Fibroblast of villous mesenchyme (primary cell): ENCODE results near the gene MEF2C. TPM values are rescaled to one million over a fixed set of nuclear protein-coding genes. Genes with fewer than 3 reads are reported as not detected.
"Not testable (repeated sequence)": the region's sequence is repeated elsewhere in the genome, so short reads cannot be mapped to it uniquely, and the experiment has no call there.

Experiments used
- DNase-seq: peaks from one replicate; pipeline ENCODE4 v3.0.0-alpha.2; 2010; ENCODE audit warnings: low read depth
- H3K4me3 ChIP-seq: 2 replicates; pipeline ENCODE4 v1.5.1; 2011; ENCODE audit warnings: low read depth, mild to moderate bottlenecking, low read length
- CTCF ChIP-seq: IDR thresholded peaks from 2 replicates; pipeline ENCODE4 v1.5.1; 2012; ENCODE audit warnings: low read depth, mild to moderate bottlenecking, low read length; ENCODE audit not compliant: insufficient read depth
- total RNA-seq: library from RNA; depleted of rRNA; stranded (reverse); fragments of >200 nt; gene quantifications from 2 replicates; pipeline ENCODE4 v1.2.3, GENCODE V29; 2012

MEF2C gene
- total RNA-seq, 1 donor, result 16.0 TPM

DNA sequence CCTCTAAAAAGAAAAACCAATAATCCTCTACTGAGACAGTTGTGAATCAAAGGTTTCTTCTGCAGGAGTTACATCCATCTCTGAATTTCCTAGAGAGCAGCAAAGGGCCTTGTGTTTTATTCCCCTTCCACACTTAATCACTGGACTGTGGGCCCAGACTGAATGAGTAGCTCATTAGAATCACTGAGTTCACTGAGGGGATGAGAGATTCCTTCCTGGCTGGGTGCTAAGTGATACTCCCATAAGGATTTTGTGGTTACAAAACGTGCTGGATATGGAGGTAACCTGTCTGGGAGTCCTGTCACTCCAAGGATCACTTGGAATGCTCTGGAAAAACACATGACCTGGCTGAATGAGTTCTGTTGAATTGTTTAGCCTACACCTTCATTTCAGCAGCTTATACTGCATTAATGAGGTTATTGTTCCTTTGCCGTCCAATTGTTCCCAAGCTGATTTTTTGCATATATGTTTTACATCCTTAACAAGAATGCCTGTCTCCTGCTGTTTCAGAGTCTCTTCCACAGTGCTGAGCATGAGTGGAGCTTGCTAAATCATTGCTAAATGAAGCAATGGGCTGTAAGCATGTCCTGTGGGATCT lies 82.9 kb downstream of the MEF2C start:
- H3K4me3 ChIP-seq, result no peak overlapping the region
- no peak for DNase-seq
- TF ChIP-seq CTCF, result no peak

DNA sequence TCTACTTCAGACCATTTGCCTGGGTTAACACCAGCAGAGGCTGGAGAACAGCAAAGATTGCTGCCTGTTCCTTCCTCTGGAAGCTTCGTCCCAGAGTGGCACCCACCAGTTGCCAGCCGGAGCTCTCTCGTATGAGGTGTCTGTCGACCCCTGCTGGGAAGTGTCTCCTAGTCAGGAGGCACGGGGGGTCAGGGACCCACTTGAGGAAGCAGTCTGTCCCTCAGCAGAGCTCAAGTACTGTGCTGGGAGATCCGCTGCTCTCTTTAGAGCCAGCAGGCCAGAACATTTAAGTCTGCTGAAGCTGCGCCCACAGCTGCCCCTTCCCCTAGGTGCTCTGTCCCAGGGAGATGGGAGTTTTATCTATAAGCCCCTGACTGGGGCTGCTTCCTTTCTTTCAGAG lies 84.1 kb downstream of the MEF2C start:
- H3K4me3 ChIP-seq, DNase-seq: not testable (repeated sequence)

- not testable (repeated sequence) for H3K4me3 ChIP-seq, DNase-seq
These were observed 89.2 kb downstream of the MEF2C start for GRCh38 chr5:88793797-88794196.

GRCh38 chr5:88792144-88792840 lies 90.7 kb downstream of the MEF2C start:
- no peak for TF ChIP-seq CTCF
- no peak overlapping the region for H3K4me3 ChIP-seq
- no peak for DNase-seq

DNA sequence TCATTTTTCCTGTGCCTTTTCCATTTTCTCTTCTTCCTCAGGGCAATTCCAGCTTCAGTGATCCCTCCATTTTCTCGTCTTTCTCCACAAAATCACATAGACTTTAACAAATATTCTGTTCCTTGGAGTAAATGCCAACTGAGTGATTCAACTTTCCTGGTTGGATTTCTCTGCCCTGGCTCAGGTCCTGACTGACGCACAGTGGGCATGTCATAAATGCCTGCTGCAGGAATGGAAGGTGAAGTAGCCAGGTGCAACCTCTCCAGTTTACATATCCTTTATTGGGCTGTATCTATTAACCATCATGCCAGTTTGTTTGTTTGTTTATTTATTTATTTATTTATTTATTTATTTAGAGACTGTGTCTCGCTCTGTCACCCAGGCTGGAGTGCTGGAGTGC lies 95.1 kb downstream of the MEF2C start:
- no peak for DNase-seq
- no peak overlapping the region for H3K4me3 ChIP-seq
- no peak for TF ChIP-seq CTCF

- H3K4me3 ChIP-seq, result no peak overlapping the region
- TF ChIP-seq CTCF, result no peak
- no peak for DNase-seq
These were observed 96.2 kb downstream of the MEF2C start for GRCh38 chr5:88786789-88787188.

GRCh38 chr5:88785746-88786565 lies 97.0 kb downstream of the MEF2C start:
- peak; percentile 66 for DNase-seq
- TF ChIP-seq CTCF, result no peak
- no peak overlapping the region for H3K4me3 ChIP-seq
